ENCODE measurements around the gene TOPBP1. TPM values are rescaled to one million over a fixed set of nuclear protein-coding genes. Genes with fewer than 3 reads are reported as not detected.

Gene TOPBP1
- polyA plus RNA-seq, 1 donor (not counting 4 experiments of a cell fraction or from before 2014, with no cell fraction given) = 26.1 TPM

DNA sequence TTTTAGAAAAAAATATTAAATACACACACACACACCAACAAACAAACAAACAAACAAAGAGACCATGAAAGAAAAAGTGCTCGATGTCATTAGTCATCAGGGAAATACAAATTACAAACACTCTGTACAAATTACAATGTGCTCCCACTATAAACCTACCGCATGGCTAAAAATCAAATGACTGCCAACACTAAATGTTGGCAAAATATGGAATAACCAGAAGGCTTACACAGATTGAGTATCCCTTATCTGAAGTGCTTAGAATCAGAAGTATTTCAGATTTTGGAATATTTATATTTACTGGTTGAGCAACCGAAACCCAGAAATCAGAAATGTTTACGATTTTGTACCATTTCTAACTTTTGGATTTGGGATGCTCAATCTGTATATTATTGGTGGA is 54.8 kb downstream of the TOPBP1 start:
- Histone ChIP-seq H4K20me1 (ENCODE audit: control insufficient read depth, extremely low read depth, insufficient read depth, low read length) (no peaks in the 10 kb centered on the region), H3K4me1 (ENCODE audit: control insufficient read depth, extremely low read depth, insufficient read depth, low read length) (no peaks in the 10 kb centered on the region), H3K4me2 (ENCODE audit: control insufficient read depth, extremely low read depth, insufficient read depth, low read depth, low read length) (no peak overlapping the region), H2AFZ (ENCODE audit: control insufficient read depth, low read length) (no peak overlapping the region), H3K27ac (ENCODE audit: control insufficient read depth, insufficient read depth, low read length) (no peak overlapping the region), H3K4me3 (ENCODE audit: control insufficient read depth in 2 of 3, extremely low read depth in 1 of 3, insufficient read depth in 2 of 3, low read depth in 1 of 3, low read length in 3 of 3) (no peak overlapping the region), H3K9me3 (ENCODE audit: control insufficient read depth, low read depth, low read length) (no peaks in the 10 kb centered on the region), H3K79me2 (ENCODE audit: control insufficient read depth, insufficient read depth, low read length) (no peaks in the 10 kb centered on the region), H3K9me1 (ENCODE audit: control insufficient read depth, extremely low read depth, insufficient read depth, low read length) (no peaks in the 10 kb centered on the region), H3K27me3 (ENCODE audit: control insufficient read depth, extremely low read depth, insufficient read depth, low read length) (no peaks in the 10 kb centered on the region), H3K36me3 (ENCODE audit: control insufficient read depth in 2 of 2, extremely low read depth in 1 of 2, insufficient read depth in 2 of 2, low read length in 2 of 2) (peaks cover 1 to 4% of the 10 kb centered on the region in 2 experiments), H3K9ac (ENCODE audit: control insufficient read depth, extremely low read depth, insufficient read depth, low read length) (no peak overlapping the region)
- DNase-seq (ENCODE audit: low read depth, low spot score) (no peak), FAIRE-seq (no peak)
- TF ChIP-seq, protein P1, sequence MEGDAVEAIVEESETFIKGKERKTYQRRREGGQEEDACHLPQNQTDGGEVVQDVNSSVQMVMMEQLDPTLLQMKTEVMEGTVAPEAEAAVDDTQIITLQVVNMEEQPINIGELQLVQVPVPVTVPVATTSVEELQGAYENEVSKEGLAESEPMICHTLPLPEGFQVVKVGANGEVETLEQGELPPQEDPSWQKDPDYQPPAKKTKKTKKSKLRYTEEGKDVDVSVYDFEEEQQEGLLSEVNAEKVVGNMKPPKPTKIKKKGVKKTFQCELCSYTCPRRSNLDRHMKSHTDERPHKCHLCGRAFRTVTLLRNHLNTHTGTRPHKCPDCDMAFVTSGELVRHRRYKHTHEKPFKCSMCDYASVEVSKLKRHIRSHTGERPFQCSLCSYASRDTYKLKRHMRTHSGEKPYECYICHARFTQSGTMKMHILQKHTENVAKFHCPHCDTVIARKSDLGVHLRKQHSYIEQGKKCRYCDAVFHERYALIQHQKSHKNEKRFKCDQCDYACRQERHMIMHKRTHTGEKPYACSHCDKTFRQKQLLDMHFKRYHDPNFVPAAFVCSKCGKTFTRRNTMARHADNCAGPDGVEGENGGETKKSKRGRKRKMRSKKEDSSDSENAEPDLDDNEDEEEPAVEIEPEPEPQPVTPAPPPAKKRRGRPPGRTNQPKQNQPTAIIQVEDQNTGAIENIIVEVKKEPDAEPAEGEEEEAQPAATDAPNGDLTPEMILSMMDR (optimal IDR thresholded peaks at IDR 0.05 in 1 of 3, IDR thresholded peaks at IDR 0.05 in 1 of 3, conservative IDR thresholded peaks at IDR 0.05 in 1 of 3; ENCODE audit: extremely low read depth in 1 of 3, insufficient read depth in 2 of 3, low read length in 3 of 3) = no peak
- no peak for TF ChIP-seq EZH2 (IDR thresholded peaks at IDR 0.05; ENCODE audit: low read length)
- dilution Hi-C loops (cut with MboI; ENCODE audit: extremely low pct_ligation_motif_present, low sequenced_read_pairs) = no loop called here

DNA sequence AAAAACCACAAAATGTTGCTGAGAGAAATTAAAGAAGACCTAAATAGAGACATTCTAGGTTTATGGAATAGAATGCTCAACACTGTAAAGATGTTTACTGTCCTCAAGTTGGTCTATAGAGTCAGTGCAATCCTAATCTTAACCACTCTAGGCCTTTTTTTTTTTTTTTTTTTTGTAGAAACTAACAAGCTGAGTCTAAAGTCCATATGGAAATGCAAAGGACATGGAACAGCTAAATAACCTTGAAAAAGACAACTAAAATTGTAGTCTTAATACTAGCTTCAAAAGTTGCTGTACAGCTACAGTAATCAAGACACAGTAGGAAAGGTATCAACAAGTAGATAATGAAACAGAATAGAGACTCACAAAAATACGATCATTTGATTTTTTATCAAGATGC is 55.4 kb downstream of the TOPBP1 start:
- H3K4me2 ChIP-seq (ENCODE audit: control insufficient read depth, extremely low read depth, insufficient read depth, low read depth, low read length) = no peak overlapping the region
- H3K4me1 ChIP-seq (ENCODE audit: control insufficient read depth, extremely low read depth, insufficient read depth, low read length) = no peaks in the 10 kb centered on the region
- no peak overlapping the region for H3K27ac ChIP-seq (ENCODE audit: control insufficient read depth, insufficient read depth, low read length)
- H3K36me3 ChIP-seq (ENCODE audit: control insufficient read depth in 2 of 2, extremely low read depth in 1 of 2, insufficient read depth in 2 of 2, low read length in 2 of 2) = peaks cover 1 to 4% of the 10 kb centered on the region in 2 experiments
- H3K9me1 ChIP-seq (ENCODE audit: control insufficient read depth, extremely low read depth, insufficient read depth, low read length) = no peaks in the 10 kb centered on the region
- no peak overlapping the region for H3K9ac ChIP-seq (ENCODE audit: control insufficient read depth, extremely low read depth, insufficient read depth, low read length)
- no peak overlapping the region for H2AFZ ChIP-seq (ENCODE audit: control insufficient read depth, low read length)
- no peaks in the 10 kb centered on the region for H3K9me3 ChIP-seq (ENCODE audit: control insufficient read depth, low read depth, low read length)
- DNase-seq (ENCODE audit: low read depth, low spot score) = no peak
- H3K27me3 ChIP-seq (ENCODE audit: control insufficient read depth, extremely low read depth, insufficient read depth, low read length) = no peaks in the 10 kb centered on the region
- no peak for TF ChIP-seq EZH2 (IDR thresholded peaks at IDR 0.05; ENCODE audit: low read length)
- TF ChIP-seq, protein P1 (optimal IDR thresholded peaks at IDR 0.05 in 1 of 3, IDR thresholded peaks at IDR 0.05 in 1 of 3, conservative IDR thresholded peaks at IDR 0.05 in 1 of 3; ENCODE audit: extremely low read depth in 1 of 3, insufficient read depth in 2 of 3, low read length in 3 of 3) = no peak
- H3K79me2 ChIP-seq (ENCODE audit: control insufficient read depth, insufficient read depth, low read length) = no peaks in the 10 kb centered on the region
- dilution Hi-C loops (cut with MboI; ENCODE audit: extremely low pct_ligation_motif_present, low sequenced_read_pairs) = no loop called here
- no peak for FAIRE-seq
- no peak overlapping the region for H3K4me3 ChIP-seq (ENCODE audit: control insufficient read depth in 2 of 3, extremely low read depth in 1 of 3, insufficient read depth in 2 of 3, low read depth in 1 of 3, low read length in 3 of 3)
- no peaks in the 10 kb centered on the region for H4K20me1 ChIP-seq (ENCODE audit: control insufficient read depth, extremely low read depth, insufficient read depth, low read length)
